ENCODE measurements around the gene NGEF. TPM values are rescaled to one million over a fixed set of nuclear protein-coding genes. Genes with fewer than 3 reads are reported as not detected.
A peak's percentile ranks its signal among the peaks of the same experiment; 100 is the strongest.

Gene NGEF
- total and polyA plus RNA-seq, 10 of the 15 experiments (the other 5 are each of a cell fraction or from before 2014, with no cell fraction given), result 0.12 TPM; not detected in 9

DNA sequence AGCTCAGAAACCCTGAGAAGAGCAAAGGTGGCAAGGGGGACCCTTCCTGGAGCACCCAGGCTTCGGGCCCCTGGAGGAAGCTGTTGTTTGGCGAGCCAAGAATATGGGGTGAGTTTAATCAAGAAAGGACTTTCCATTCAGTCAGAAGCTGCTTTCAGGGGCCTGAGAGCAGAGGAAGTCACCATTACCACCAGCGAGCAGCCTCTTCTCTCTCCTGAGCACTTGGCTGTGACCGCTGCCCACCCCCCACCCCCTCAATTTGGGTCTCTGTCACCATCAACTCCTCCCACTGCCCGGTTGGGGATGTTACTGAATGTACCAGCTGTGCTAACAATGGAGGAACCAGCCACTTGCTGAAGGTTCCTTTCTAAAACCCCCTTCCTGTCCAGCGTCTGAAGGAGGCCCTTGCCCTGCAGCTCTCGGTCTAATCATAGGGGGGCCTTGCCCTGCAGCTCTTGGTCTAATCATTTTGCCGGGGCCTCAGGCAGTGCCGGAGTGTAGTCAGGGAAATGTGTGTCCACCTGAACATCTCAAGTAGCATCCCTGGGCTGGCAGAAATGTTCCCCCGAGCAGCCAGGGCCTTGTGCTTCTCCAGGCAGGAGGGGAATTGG, 48.0 kb upstream of the NGEF start (continued):
- TF ChIP-seq, protein P1, sequence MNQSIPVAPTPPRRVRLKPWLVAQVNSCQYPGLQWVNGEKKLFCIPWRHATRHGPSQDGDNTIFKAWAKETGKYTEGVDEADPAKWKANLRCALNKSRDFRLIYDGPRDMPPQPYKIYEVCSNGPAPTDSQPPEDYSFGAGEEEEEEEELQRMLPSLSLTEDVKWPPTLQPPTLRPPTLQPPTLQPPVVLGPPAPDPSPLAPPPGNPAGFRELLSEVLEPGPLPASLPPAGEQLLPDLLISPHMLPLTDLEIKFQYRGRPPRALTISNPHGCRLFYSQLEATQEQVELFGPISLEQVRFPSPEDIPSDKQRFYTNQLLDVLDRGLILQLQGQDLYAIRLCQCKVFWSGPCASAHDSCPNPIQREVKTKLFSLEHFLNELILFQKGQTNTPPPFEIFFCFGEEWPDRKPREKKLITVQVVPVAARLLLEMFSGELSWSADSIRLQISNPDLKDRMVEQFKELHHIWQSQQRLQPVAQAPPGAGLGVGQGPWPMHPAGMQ (IDR thresholded peaks at IDR 0.05; ENCODE audit: borderline replicate concordance), result no peak
- TF ChIP-seq ZNF622 (IDR thresholded peaks at IDR 0.05), result no peak
- no peak for TF ChIP-seq DPF2 (IDR thresholded peaks at IDR 0.05)
- TF ChIP-seq, protein P2, sequence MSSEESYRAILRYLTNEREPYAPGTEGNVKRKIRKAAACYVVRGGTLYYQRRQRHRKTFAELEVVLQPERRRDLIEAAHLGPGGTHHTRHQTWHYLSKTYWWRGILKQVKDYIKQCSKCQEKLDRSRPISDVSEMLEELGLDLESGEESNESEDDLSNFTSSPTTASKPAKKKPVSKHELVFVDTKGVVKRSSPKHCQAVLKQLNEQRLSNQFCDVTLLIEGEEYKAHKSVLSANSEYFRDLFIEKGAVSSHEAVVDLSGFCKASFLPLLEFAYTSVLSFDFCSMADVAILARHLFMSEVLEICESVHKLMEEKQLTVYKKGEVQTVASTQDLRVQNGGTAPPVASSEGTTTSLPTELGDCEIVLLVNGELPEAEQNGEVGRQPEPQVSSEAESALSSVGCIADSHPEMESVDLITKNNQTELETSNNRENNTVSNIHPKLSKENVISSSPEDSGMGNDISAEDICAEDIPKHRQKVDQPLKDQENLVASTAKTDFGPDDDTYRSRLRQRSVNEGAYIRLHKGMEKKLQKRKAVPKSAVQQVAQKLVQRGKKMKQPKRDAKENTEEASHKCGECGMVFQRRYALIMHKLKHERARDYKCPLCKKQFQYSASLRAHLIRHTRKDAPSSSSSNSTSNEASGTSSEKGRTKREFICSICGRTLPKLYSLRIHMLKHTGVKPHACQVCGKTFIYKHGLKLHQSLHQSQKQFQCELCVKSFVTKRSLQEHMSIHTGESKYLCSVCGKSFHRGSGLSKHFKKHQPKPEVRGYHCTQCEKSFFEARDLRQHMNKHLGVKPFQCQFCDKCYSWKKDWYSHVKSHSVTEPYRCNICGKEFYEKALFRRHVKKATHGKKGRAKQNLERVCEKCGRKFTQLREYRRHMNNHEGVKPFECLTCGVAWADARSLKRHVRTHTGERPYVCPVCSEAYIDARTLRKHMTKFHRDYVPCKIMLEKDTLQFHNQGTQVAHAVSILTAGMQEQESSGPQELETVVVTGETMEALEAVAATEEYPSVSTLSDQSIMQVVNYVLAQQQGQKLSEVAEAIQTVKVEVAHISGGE (CRISPR knock-in tag; IDR thresholded peaks at IDR 0.05), result no peak
- TF ChIP-seq NR2C1 (IDR thresholded peaks at IDR 0.05), result no peak
- TF ChIP-seq NR2F1 (conservative IDR thresholded peaks at IDR 0.05), result no peak
- no peak for TF ChIP-seq NR2C2 (IDR thresholded peaks at IDR 0.05; ENCODE audit: borderline replicate concordance, control insufficient read depth, insufficient read length, low read depth)
- TF ChIP-seq HDAC6 (IDR thresholded peaks at IDR 0.05; ENCODE audit: unreplicated experiment), result no peak
- no peak for TF ChIP-seq NFXL1 (IDR thresholded peaks at IDR 0.05; ENCODE audit: borderline replicate concordance)
- no peak for TF ChIP-seq IKZF1 (conservative IDR thresholded peaks at IDR 0.05)
- no peak for TF ChIP-seq RBBP5 (conservative IDR thresholded peaks at IDR 0.05)
- TF ChIP-seq POLR2A (IDR thresholded peaks at IDR 0.05; ENCODE audit: low read depth, low read length), result peak; percentile 61
- no peak for TF ChIP-seq NRF1 (conservative IDR thresholded peaks at IDR 0.05; ENCODE audit: low read depth, low read length)
- TF ChIP-seq, protein P3, sequence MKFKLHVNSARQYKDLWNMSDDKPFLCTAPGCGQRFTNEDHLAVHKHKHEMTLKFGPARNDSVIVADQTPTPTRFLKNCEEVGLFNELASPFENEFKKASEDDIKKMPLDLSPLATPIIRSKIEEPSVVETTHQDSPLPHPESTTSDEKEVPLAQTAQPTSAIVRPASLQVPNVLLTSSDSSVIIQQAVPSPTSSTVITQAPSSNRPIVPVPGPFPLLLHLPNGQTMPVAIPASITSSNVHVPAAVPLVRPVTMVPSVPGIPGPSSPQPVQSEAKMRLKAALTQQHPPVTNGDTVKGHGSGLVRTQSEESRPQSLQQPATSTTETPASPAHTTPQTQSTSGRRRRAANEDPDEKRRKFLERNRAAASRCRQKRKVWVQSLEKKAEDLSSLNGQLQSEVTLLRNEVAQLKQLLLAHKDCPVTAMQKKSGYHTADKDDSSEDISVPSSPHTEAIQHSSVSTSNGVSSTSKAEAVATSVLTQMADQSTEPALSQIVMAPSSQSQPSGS (IDR thresholded peaks at IDR 0.05; ENCODE audit: low read length), result no peak; the same call in 1 of the 2 replicates
- no peak for TF ChIP-seq ZBED1 (IDR thresholded peaks at IDR 0.05; ENCODE audit: borderline replicate concordance)
- TF ChIP-seq, protein P4, sequence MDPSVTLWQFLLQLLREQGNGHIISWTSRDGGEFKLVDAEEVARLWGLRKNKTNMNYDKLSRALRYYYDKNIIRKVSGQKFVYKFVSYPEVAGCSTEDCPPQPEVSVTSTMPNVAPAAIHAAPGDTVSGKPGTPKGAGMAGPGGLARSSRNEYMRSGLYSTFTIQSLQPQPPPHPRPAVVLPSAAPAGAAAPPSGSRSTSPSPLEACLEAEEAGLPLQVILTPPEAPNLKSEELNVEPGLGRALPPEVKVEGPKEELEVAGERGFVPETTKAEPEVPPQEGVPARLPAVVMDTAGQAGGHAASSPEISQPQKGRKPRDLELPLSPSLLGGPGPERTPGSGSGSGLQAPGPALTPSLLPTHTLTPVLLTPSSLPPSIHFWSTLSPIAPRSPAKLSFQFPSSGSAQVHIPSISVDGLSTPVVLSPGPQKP (IDR thresholded peaks at IDR 0.05; ENCODE audit: low read depth, low read length), result no peak
- TF ChIP-seq, protein P5, sequence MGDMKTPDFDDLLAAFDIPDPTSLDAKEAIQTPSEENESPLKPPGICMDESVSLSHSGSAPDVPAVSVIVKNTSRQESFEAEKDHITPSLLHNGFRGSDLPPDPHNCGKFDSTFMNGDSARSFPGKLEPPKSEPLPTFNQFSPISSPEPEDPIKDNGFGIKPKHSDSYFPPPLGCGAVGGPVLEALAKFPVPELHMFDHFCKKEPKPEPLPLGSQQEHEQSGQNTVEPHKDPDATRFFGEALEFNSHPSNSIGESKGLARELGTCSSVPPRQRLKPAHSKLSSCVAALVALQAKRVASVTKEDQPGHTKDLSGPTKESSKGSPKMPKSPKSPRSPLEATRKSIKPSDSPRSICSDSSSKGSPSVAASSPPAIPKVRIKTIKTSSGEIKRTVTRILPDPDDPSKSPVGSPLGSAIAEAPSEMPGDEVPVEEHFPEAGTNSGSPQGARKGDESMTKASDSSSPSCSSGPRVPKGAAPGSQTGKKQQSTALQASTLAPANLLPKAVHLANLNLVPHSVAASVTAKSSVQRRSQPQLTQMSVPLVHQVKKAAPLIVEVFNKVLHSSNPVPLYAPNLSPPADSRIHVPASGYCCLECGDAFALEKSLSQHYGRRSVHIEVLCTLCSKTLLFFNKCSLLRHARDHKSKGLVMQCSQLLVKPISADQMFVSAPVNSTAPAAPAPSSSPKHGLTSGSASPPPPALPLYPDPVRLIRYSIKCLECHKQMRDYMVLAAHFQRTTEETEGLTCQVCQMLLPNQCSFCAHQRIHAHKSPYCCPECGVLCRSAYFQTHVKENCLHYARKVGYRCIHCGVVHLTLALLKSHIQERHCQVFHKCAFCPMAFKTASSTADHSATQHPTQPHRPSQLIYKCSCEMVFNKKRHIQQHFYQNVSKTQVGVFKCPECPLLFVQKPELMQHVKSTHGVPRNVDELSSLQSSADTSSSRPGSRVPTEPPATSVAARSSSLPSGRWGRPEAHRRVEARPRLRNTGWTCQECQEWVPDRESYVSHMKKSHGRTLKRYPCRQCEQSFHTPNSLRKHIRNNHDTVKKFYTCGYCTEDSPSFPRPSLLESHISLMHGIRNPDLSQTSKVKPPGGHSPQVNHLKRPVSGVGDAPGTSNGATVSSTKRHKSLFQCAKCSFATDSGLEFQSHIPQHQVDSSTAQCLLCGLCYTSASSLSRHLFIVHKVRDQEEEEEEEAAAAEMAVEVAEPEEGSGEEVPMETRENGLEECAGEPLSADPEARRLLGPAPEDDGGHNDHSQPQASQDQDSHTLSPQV (IDR thresholded peaks at IDR 0.05), result no peak
- TF ChIP-seq EED (IDR thresholded peaks at IDR 0.05; ENCODE audit: low read depth), result no peak
- no peak for TF ChIP-seq MTA2 (IDR thresholded peaks at IDR 0.05; ENCODE audit: low read depth)
- no peak for TF ChIP-seq PAX8 (IDR thresholded peaks at IDR 0.05)
- TF ChIP-seq ASH2L (IDR thresholded peaks at IDR 0.05; ENCODE audit: borderline replicate concordance, low read depth), result no peak
